K562 (cell line): ENCODE results near the gene DTNBP1. TPM values are rescaled to one million over a fixed set of nuclear protein-coding genes. Genes with fewer than 3 reads are reported as not detected.
A peak's percentile ranks its signal among the peaks of the same experiment; 100 is the strongest.

Experiments
- CEBPG ChIP-seq, 3 experiments: fragments of 200-800 bp in 1 of 3; sonication (Bioruptor generic) in 1 of 3; sonication (generic) in 1 of 3; formaldehyde crosslinking in 1 of 3; IDR thresholded peaks in 2 of 3; conservative IDR thresholded peaks in 1 of 3; 2 replicates each; pipeline versions ENCODE4 v1.6.1 to v1.8.0; 2016 to 2022; ENCODE audit warnings: missing compliant biosample characterization in 2 of 3, missing genetic modification characterization in 2 of 3, mild to moderate bottlenecking in 1 of 3, missing genetic modification reagents in 1 of 3
- EWSR1 ChIP-seq: fragments of 450-650 bp; IDR thresholded peaks from 2 replicates; pipeline ENCODE4 v1.6.1; 2018; ENCODE audit warnings: borderline replicate concordance, mild to moderate bottlenecking, low read depth, moderate library complexity; ENCODE audit not compliant: partially characterized antibody
- FOXO4 ChIP-seq: fragments of 450-650 bp; formaldehyde crosslinking; IDR thresholded peaks from 2 replicates; pipeline ENCODE4 v1.4.0; 2020; ENCODE audit warnings: mild to moderate bottlenecking, moderate library complexity
- NFE2 ChIP-seq: IDR thresholded peaks from 2 replicates; pipeline ENCODE4 v1.6.1; 2014; ENCODE audit warnings: antibody characterized with exemption, low read depth
- PURB ChIP-seq: sonication (generic); formaldehyde crosslinking; IDR thresholded peaks from 2 replicates; pipeline ENCODE4 v1.9.0; 2021; ENCODE audit warnings: low read depth, mild to moderate bottlenecking, missing genetic modification reagents
- RBFOX2 ChIP-seq: fragments of 200-400 bp; formaldehyde crosslinking; IDR thresholded peaks from 2 replicates; pipeline ENCODE4 v1.6.1; 2017; ENCODE audit warnings: low read depth, mild to moderate bottlenecking, low read length, moderate library complexity
- RNF2 ChIP-seq: sonication (generic); IDR thresholded peaks from 2 replicates; pipeline ENCODE4 v1.6.1; 2016
- SRF ChIP-seq, 2 experiments: fragments of 250-450, 450-650 bp in 1 of 2; sonication (Bioruptor Pico) in 1 of 2; sonication (generic) in 1 of 2; formaldehyde crosslinking; IDR thresholded peaks; 2 replicates each; pipeline versions ENCODE4 v1.5.0 to v1.5.1; 2020 to 2022; ENCODE audit warnings: mild to moderate bottlenecking in 1 of 2, missing genetic modification reagents in 1 of 2
- SRSF1 ChIP-seq: fragments of 200-400 bp; formaldehyde crosslinking; IDR thresholded peaks from 2 replicates; pipeline ENCODE4 v1.6.1; 2017; ENCODE audit warnings: mild to moderate bottlenecking, low read depth, low read length, moderate library complexity
- TAF9B ChIP-seq: fragments of 450-650 bp; IDR thresholded peaks from 2 replicates; pipeline ENCODE4 v1.6.1; 2018; ENCODE audit warnings: mild to moderate bottlenecking; ENCODE audit not compliant: partially characterized antibody
- TCFL5 ChIP-seq: fragments of 250-450 bp; sonication (Bioruptor Pico); conservative IDR thresholded peaks from 2 replicates; pipeline ENCODE4 v1.6.1; 2021; ENCODE audit warnings: mild to moderate bottlenecking, moderate library complexity, matching md5 sums
- WHSC1 ChIP-seq: IDR thresholded peaks from one replicate; pipeline ENCODE4 v1.6.1; 2012; ENCODE audit warnings: low read length, control low read depth, inconsistent platforms
- ZEB2 ChIP-seq: fragments of 450-650 bp; IDR thresholded peaks from 2 replicates; pipeline ENCODE4 v1.6.1; 2016
- ZNF24 ChIP-seq: fragments of 450-650 bp; IDR thresholded peaks from 2 replicates; pipeline ENCODE4 v1.6.1; 2016
- ZNF696 ChIP-seq: fragments of 250-450 bp; sonication (Bioruptor Pico); conservative IDR thresholded peaks from 2 replicates; pipeline ENCODE4 v1.4.0; 2020; ENCODE audit warnings: mild to moderate bottlenecking, moderate library complexity
- ZSCAN29 ChIP-seq: fragments of 450-650 bp; IDR thresholded peaks from 2 replicates; pipeline ENCODE4 v1.6.1; 2017
- ZSCAN32 ChIP-seq: fragments of 450-650 bp; formaldehyde crosslinking; IDR thresholded peaks from 2 replicates; pipeline ENCODE4 v1.4.0; 2020; ENCODE audit warnings: mild to moderate bottlenecking, moderate library complexity
- polyA plus RNA-seq, 8 experiments: library from polyadenylated mRNA; depleted of rRNA in 4 of 8; stranded (reverse) in 5 of 8; unstranded in 3 of 8; fragments of >200 nt; fragmentation: Nextera tagmentation in 2 of 8; fragmentation: Illumina TruSeq in 1 of 8; extraction: Ambion mirVana in 2 of 8; extraction: Trizol in 1 of 8; gene quantifications; 2 replicates each; pipeline versions ENCODE4 v1.2.1 to v1.2.3, GENCODE V29; 2011 to 2014; ENCODE audit warnings: inconsistent platforms in 1 of 8, missing spikeins in 1 of 8
- total RNA-seq, 7 experiments: library from RNA; depleted of rRNA in 6 of 7; stranded (reverse); fragments of >200 nt in 6 of 7; fragmentation: Illumina TruSeq in 2 of 7; extraction: Trizol in 2 of 7; gene quantifications; 2 replicates each; pipeline versions ENCODE4 v1.2.1 to v1.2.3, GENCODE V29; 2011 to 2021; ENCODE audit warnings: low replicate concordance in 1 of 7
- TF ChIP-seq, protein P1 (sequence below): fragments of 150-350 bp; conservative IDR thresholded peaks from 2 replicates; pipeline ENCODE4 v1.6.1; 2014; ENCODE audit warnings: low read length
- TF ChIP-seq, protein P2 (sequence below): fragments of 450-650 bp; formaldehyde crosslinking; IDR thresholded peaks from 2 replicates; pipeline ENCODE4 v1.4.0; 2020; ENCODE audit warnings: mild to moderate bottlenecking, mixed read lengths

The DTNBP1 gene
- total and polyA plus RNA-seq, 9 of the 15 experiments (the other 6 are each of a cell fraction or from before 2014, with no cell fraction given) = 16.7 to 54.5 (median 21.4) TPM

GRCh38 chr6:15569035-15569995, 93.5 kb downstream of the DTNBP1 start (continued):
- TF ChIP-seq PURB (CRISPR knock-in tag) (no peak), SRF (CRISPR knock-in tag; IDR thresholded peaks at IDR 0.05) (peak in 1 of 2 experiments; percentile 86; a peak in 1 of 4 replicates), RNF2 (0 out of 2 replicates have a peak, but pooled peaks have one; percentile 17), CEBPG (CRISPR knock-in tag; IDR thresholded peaks at IDR 0.05) (no peak), CEBPG (tag; conservative IDR thresholded peaks at IDR 0.05 in 1 of 2, IDR thresholded peaks at IDR 0.05 in 1 of 2) (peak; percentile 52 to 75; a peak in 2 of 4 replicates), ZNF24 (0 out of 2 replicates have a peak, but pooled peaks have one; percentile 13), NFE2 (no peak; the same call in 1 of the 2 replicates), RBFOX2 (0 out of 2 replicates have a peak, but pooled peaks have one; percentile 37), FOXO4 (CRISPR knock-in tag) (no peak), EWSR1 (no peak), ZSCAN32 (CRISPR knock-in tag) (no peak), TCFL5 (no peak), ZEB2 (no peak), WHSC1 (no peak), SRSF1 (no peak), TAF9B (no peak), ZSCAN29 (no peak), ZNF696 (CRISPR knock-in tag) (no peak)
- TF ChIP-seq, protein P1, sequence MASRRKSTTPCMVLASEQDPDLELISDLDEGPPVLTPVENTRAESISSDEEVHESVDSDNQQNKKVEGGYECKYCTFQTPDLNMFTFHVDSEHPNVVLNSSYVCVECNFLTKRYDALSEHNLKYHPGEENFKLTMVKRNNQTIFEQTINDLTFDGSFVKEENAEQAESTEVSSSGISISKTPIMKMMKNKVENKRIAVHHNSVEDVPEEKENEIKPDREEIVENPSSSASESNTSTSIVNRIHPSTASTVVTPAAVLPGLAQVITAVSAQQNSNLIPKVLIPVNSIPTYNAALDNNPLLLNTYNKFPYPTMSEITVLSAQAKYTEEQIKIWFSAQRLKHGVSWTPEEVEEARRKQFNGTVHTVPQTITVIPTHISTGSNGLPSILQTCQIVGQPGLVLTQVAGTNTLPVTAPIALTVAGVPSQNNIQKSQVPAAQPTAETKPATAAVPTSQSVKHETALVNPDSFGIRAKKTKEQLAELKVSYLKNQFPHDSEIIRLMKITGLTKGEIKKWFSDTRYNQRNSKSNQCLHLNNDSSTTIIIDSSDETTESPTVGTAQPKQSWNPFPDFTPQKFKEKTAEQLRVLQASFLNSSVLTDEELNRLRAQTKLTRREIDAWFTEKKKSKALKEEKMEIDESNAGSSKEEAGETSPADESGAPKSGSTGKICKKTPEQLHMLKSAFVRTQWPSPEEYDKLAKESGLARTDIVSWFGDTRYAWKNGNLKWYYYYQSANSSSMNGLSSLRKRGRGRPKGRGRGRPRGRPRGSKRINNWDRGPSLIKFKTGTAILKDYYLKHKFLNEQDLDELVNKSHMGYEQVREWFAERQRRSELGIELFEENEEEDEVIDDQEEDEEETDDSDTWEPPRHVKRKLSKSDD = no peak
- TF ChIP-seq, protein P2, sequence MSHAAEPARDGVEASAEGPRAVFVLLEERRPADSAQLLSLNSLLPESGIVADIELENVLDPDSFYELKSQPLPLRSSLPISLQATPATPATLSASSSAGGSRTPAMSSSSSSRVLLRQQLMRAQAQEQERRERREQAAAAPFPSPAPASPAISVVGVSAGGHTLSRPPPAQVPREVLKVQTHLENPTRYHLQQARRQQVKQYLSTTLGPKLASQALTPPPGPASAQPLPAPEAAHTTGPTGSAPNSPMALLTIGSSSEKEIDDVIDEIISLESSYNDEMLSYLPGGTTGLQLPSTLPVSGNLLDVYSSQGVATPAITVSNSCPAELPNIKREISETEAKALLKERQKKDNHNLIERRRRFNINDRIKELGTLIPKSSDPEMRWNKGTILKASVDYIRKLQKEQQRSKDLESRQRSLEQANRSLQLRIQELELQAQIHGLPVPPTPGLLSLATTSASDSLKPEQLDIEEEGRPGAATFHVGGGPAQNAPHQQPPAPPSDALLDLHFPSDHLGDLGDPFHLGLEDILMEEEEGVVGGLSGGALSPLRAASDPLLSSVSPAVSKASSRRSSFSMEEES (CRISPR knock-in tag) = no peak
